Natural killer cell treated with Interleukin-12 subunit alpha and Interleukin-12 subunit beta and Interleukin-15 and Interleukin-18, amount 100 ng/mL, for 72 hours (primary cell): ENCODE measurements around the gene CENPT. TPM values are rescaled to one million over a fixed set of nuclear protein-coding genes. Genes with fewer than 3 reads are reported as not detected.

ENCODE experiments used
- ATAC-seq, 2 donors: fragments of 150-1000 bp; cut with Tn5 transposase in 1 of 2; sonication (Bioruptor Pico), chemical (Tn5 transposase) in 1 of 2; 2 replicates each; pipeline ENCODE4 v1.10.0; 2021
- DNase-seq: peaks from one replicate; pipeline ENCODE4 v3.0.0; 2022; ENCODE audit warnings: low spot score
- H3K27ac Mint-ChIP-seq, 2 donors: 1 replicate in 1 of 2; 2 replicates in 1 of 2; pipeline ENCODE4 v1.8.0; 2022; ENCODE audit warnings: mixed read lengths in 2 of 2, mild to moderate bottlenecking in 1 of 2, moderate library complexity in 1 of 2
- H3K27me3 Mint-ChIP-seq, 2 donors: 1 replicate in 1 of 2; 2 replicates in 1 of 2; pipeline ENCODE4 v1.8.0; 2022; ENCODE audit warnings: mixed read lengths in 2 of 2
- H3K36me3 Mint-ChIP-seq: one replicate; pipeline ENCODE4 v1.8.0; 2022; ENCODE audit warnings: mixed read lengths
- H3K4me1 Mint-ChIP-seq, 2 donors: 1 replicate in 1 of 2; 2 replicates in 1 of 2; pipeline ENCODE4 v1.8.0; 2022; ENCODE audit warnings: low read depth in 2 of 2, mixed read lengths in 2 of 2, mild to moderate bottlenecking in 1 of 2
- H3K4me3 Mint-ChIP-seq: one replicate; pipeline ENCODE4 v1.8.0; 2022; ENCODE audit warnings: mixed read lengths
- H3K9me3 Mint-ChIP-seq: 2 replicates; pipeline ENCODE4 v1.8.0; 2022; ENCODE audit warnings: mixed read lengths
- total RNA-seq, 2 donors: library from RNA; stranded (reverse); gene quantifications; one replicate each; pipeline ENCODE4 v1.2.3, GENCODE V29; 2022

Gene CENPT
- total RNA-seq, 2 donors from 2014 or later = 51.6 to 83.7 TPM

GRCh38 chr16:67833415-67834241 is 13.9 kb downstream of the CENPT start:
- Mint-ChIP-seq H3K27me3 (no peaks in the 10 kb centered on the region), H3K9me3 (no peaks in the 10 kb centered on the region), H3K4me3 (peak overlapping the region; percentile 88), H3K27ac (peak overlapping the region; percentile 64 to 85), H3K36me3 (no peaks in the 10 kb centered on the region), H3K4me1 (peaks cover 0 to 12% of the 10 kb centered on the region in 2 donors)
- ATAC-seq = peak; percentile 99 to 100
- peak; percentile 95 for DNase-seq

- H3K27me3 Mint-ChIP-seq = no peaks in the 10 kb centered on the region
- no peaks in the 10 kb centered on the region for H3K9me3 Mint-ChIP-seq
- H3K4me1 Mint-ChIP-seq = peaks cover 0 to 12% of the 10 kb centered on the region in 2 donors
- DNase-seq (no peak), ATAC-seq (no peak)
- no peaks in the 10 kb centered on the region for H3K36me3 Mint-ChIP-seq
- H3K4me3 Mint-ChIP-seq = peak overlapping the region; percentile 88
- H3K27ac Mint-ChIP-seq = peak overlapping the region; percentile 64 to 85
Observed at GRCh38 chr16:67833030-67833414, 14.5 kb downstream of the CENPT start.

- DNase-seq = no peak
- Mint-ChIP-seq H3K27ac (no peak overlapping the region), H3K4me1 (peaks cover 0 to 8% of the 10 kb centered on the region in 2 donors), H3K27me3 (no peaks in the 10 kb centered on the region), H3K9me3 (no peaks in the 10 kb centered on the region), H3K36me3 (no peaks in the 10 kb centered on the region), H3K4me3 (no peak overlapping the region)
- ATAC-seq = no peak
Observed at GRCh38 chr16:67828651-67829050, 18.8 kb downstream of the CENPT start.

- Mint-ChIP-seq H3K36me3 (no peaks in the 10 kb centered on the region), H3K4me3 (no peak overlapping the region), H3K27ac (no peak overlapping the region), H3K9me3 (no peaks in the 10 kb centered on the region), H3K27me3 (no peaks in the 10 kb centered on the region), H3K4me1 (no peaks in the 10 kb centered on the region)
- ATAC-seq (no peak), DNase-seq (no peak)
Observed at GRCh38 chr16:67825906-67826305, 21.6 kb downstream of the CENPT start.

- Mint-ChIP-seq H3K4me1 (no peaks in the 10 kb centered on the region), H3K9me3 (no peaks in the 10 kb centered on the region), H3K27ac (no peak overlapping the region), H3K36me3 (no peaks in the 10 kb centered on the region), H3K4me3 (no peak overlapping the region), H3K27me3 (no peaks in the 10 kb centered on the region)
- ATAC-seq (no peak), DNase-seq (no peak)
Observed at GRCh38 chr16:67825119-67825518, 22.4 kb downstream of the CENPT start.

GRCh38 chr16:67822511-67822910 is 25.0 kb downstream of the CENPT start:
- Mint-ChIP-seq H3K27me3 (no peaks in the 10 kb centered on the region), H3K27ac (no peak overlapping the region), H3K36me3 (no peaks in the 10 kb centered on the region), H3K4me3 (no peak overlapping the region), H3K9me3 (no peaks in the 10 kb centered on the region), H3K4me1 (no peaks in the 10 kb centered on the region)
- DNase-seq (no peak), ATAC-seq (no peak)

GRCh38 chr16:67820608-67821259 is 26.8 kb downstream of the CENPT start:
- ATAC-seq = no peak
- no peaks in the 10 kb centered on the region for H3K36me3 Mint-ChIP-seq
- H3K9me3 Mint-ChIP-seq = no peaks in the 10 kb centered on the region
- no peak overlapping the region for H3K27ac Mint-ChIP-seq
- no peak for DNase-seq
- H3K27me3 Mint-ChIP-seq = no peaks in the 10 kb centered on the region
- no peak overlapping the region for H3K4me3 Mint-ChIP-seq
- H3K4me1 Mint-ChIP-seq = peaks cover 6 to 7% of the 10 kb centered on the region in 2 donors

- H3K4me1 Mint-ChIP-seq = peaks cover 6 to 7% of the 10 kb centered on the region in 2 donors
- no peaks in the 10 kb centered on the region for H3K27me3 Mint-ChIP-seq
- no peak overlapping the region for H3K27ac Mint-ChIP-seq
- no peaks in the 10 kb centered on the region for H3K9me3 Mint-ChIP-seq
- H3K36me3 Mint-ChIP-seq = no peaks in the 10 kb centered on the region
- DNase-seq = peak; percentile 39
- no peak overlapping the region for H3K4me3 Mint-ChIP-seq
- no peak for ATAC-seq
Observed at GRCh38 chr16:67814567-67814966, 32.9 kb downstream of the CENPT start.

- ATAC-seq = no peak
- Mint-ChIP-seq H3K27me3 (no peaks in the 10 kb centered on the region), H3K36me3 (no peaks in the 10 kb centered on the region), H3K4me1 (peaks cover 7 to 8% of the 10 kb centered on the region in 2 donors), H3K4me3 (no peak overlapping the region), H3K9me3 (no peaks in the 10 kb centered on the region), H3K27ac (no peak overlapping the region)
- peak; percentile 25 for DNase-seq
Observed at GRCh38 chr16:67811899-67812298, 35.6 kb downstream of the CENPT start.

GRCh38 chr16:67807148-67807682 is 40.3 kb downstream of the CENPT start:
- H3K9me3 Mint-ChIP-seq = no peaks in the 10 kb centered on the region
- no peaks in the 10 kb centered on the region for H3K36me3 Mint-ChIP-seq
- DNase-seq (peak; percentile 34), ATAC-seq (no peak)
- H3K4me3 Mint-ChIP-seq = peak overlapping the region; percentile 83
- no peaks in the 10 kb centered on the region for H3K27me3 Mint-ChIP-seq
- peaks cover 29% of the 10 kb centered on the region in 2 donors for H3K4me1 Mint-ChIP-seq
- peak overlapping the region; percentile 49 to 86 for H3K27ac Mint-ChIP-seq

- H3K27me3 Mint-ChIP-seq = no peaks in the 10 kb centered on the region
- no peaks in the 10 kb centered on the region for H3K9me3 Mint-ChIP-seq
Observed at GRCh38 chr16:67806428-67807147, 40.9 kb downstream of the CENPT start, which contains the start of the genes RANBP10 and TSNAXIP1. Gene RANBP10, minus strand, starts transcription at chr16:67806560. Its CDS starts 24 bp downstream, at chr16:67806536. Gene TSNAXIP1, plus strand, starts transcription at chr16:67806889. Its CDS starts 261 bp downstream, at chr16:67807150.

GRCh38 chr16:67805718-67806427 is 41.6 kb downstream of the CENPT start:
- H3K27me3 Mint-ChIP-seq = no peaks in the 10 kb centered on the region
- H3K36me3 Mint-ChIP-seq = no peaks in the 10 kb centered on the region
- DNase-seq (peak; percentile 55), ATAC-seq (no peak)
- H3K9me3 Mint-ChIP-seq = no peaks in the 10 kb centered on the region
- peak overlapping the region; percentile 49 to 86 for H3K27ac Mint-ChIP-seq
- H3K4me1 Mint-ChIP-seq = peaks cover 40 to 42% of the 10 kb centered on the region in 2 donors
- H3K4me3 Mint-ChIP-seq = peak overlapping the region; percentile 83

More at GRCh38 chr16:67806428-67807147, 40.9 kb downstream of the CENPT start, which contains the start of the genes RANBP10 and TSNAXIP1:
- Mint-ChIP-seq H3K4me3 (peak within 1 kb of the TSS; percentile 83), H3K4me1 (peaks cover 33 to 36% of the 10 kb centered on the region in 2 donors), H3K36me3 (no peaks in the 10 kb centered on the region), H3K27ac (peak within 1 kb of the TSS; percentile 49 to 86)
- peak; percentile 97 to 98 for ATAC-seq
- DNase-seq = peak; percentile 98
